ENCODE results near the gene ATXN7L1.
"Not testable (repeated sequence)": the region's sequence is repeated elsewhere in the genome, so short reads cannot be mapped to it uniquely, and the experiment has no call there.

The ATXN7L1 gene

DNA sequence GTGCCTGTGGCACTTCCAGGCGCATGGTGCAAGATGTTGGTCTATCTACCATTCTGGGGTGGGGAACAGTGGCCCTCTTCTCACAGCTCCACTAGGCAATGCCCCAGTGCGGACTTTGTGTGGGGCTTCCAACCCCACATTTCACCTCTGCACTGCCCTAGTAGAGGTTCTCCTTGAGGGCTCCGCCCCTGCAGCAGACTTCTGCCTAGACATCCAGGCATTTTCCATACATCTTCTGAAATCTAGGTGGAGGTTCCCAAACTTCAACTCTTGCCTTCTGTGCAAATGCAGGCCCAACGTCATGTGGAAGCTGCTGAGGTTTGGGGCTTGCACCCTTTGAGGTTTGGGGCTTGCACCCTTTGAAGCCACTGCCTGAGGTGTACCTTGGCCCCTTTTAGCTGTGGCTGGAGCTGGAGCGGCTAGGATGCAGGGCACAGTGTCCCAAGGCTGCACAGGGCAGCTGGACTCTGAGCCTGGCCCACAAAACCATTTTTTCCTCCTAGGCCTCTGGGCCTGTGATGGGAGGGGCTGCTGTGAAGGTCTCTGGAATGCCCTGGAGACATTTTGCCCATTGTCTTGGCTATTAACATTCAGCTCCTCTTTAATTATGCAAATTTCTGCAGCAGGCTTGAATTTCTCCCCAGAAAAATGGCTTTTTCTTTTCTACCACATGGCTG is 164.5 kb downstream of the ATXN7L1 start:
- H3K27ac ChIP-seq, result no peak overlapping the region
- POLR2A ChIA-PET (ENCODE audit: low non-redundant PET), result interaction anchor here (0.6 kb wide), 1 partner anchor 20 kb away, joined by 3 read pairs; no protein-coding TSS in a partner anchor
- CTCF ChIA-PET, result interaction anchor here (0.7 kb wide), 1 partner anchor 20 kb away, joined by 3 read pairs; no protein-coding TSS in a partner anchor
- no peak for DNase-seq (ENCODE audit: low spot score)
- no peak for TF ChIP-seq CTCF (conservative IDR thresholded peaks at IDR 0.05; ENCODE audit: low read depth)

- CTCF ChIA-PET; H3K27ac ChIP-seq; POLR2A ChIA-PET (ENCODE audit: low non-redundant PET); DNase-seq (ENCODE audit: low spot score): not testable (repeated sequence)
These were observed 165.7 kb downstream of the ATXN7L1 start for GRCh38 chr7:105710720-105711119.

DNA sequence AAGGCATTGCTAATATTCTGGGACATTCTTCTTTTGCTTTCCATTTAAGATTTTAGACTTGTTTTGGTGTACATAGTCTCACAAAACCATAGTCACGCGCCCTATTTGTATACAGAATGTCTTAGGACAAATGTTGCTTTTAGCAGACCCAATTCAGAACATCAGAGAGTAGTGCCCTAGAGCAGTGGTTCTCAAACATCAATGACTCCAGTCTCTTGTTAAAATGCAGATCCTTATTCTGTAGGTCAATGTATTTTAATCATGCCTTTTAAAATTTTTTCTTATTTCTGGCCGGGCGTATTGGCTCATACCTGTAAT is 167.7 kb downstream of the ATXN7L1 start:
- no peak for TF ChIP-seq CTCF (conservative IDR thresholded peaks at IDR 0.05; ENCODE audit: low read depth)
- ChIA-PET CTCF (no interaction called here), POLR2A (ENCODE audit: low non-redundant PET) (no interaction called here)
- no peak overlapping the region for H3K27ac ChIP-seq
- no peak for DNase-seq (ENCODE audit: low spot score)

GRCh38 chr7:105707967-105708762 is 168.2 kb downstream of the ATXN7L1 start:
- TF ChIP-seq CTCF (conservative IDR thresholded peaks at IDR 0.05; ENCODE audit: low read depth), result no peak
- CTCF ChIA-PET, result no interaction called here

DNA sequence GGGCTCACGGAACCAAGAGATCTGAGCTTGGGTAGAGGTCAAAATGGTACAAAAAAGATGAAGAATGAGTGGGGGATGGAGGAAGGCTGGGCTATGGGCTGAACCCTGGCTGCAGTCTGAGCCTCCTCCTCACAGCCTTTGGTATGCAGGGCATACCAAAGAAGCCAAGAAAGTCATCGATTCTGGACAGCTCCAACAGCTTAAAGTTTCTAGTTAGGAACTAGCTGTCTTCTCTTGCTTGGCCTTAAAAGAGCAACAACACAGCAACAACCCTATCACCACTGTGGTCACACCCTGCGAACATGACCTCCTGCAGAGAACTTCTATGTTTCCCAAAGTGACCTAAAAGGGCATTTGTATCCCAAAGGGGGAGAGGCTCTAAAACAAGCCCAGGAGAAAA is 169.0 kb downstream of the ATXN7L1 start:
- ChIA-PET CTCF (no interaction called here), POLR2A (ENCODE audit: low non-redundant PET) (no interaction called here)
- TF ChIP-seq CTCF (conservative IDR thresholded peaks at IDR 0.05; ENCODE audit: low read depth), result no peak

More at GRCh38 chr7:105707967-105708762, 168.2 kb downstream of the ATXN7L1 start:
- H3K27ac ChIP-seq, result no peak overlapping the region
- DNase-seq (ENCODE audit: low spot score), result no peak
- POLR2A ChIA-PET (ENCODE audit: low non-redundant PET), result no interaction called here

DNA sequence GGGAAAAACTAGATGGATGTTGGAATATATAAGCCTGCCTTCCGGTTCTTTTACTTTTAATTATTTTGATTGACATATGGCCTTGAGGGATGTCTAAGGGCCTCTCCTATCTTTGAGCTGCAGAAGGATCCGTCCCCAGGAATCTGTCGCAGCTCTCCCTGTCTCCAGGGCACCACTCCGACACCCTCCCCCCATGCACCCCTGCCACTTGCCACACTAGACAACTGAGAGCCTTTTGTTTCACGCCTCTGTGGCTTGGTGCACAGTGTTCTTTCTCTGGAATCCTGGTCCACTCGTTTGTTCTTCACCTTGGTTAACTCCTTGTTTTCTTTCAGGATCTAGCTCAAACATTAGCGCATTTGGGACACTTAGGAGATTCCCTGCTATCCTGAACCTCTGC is 171.0 kb downstream of the ATXN7L1 start:
- POLR2A ChIA-PET (ENCODE audit: low non-redundant PET), result no interaction called here
- TF ChIP-seq CTCF (conservative IDR thresholded peaks at IDR 0.05; ENCODE audit: low read depth), result no peak
- DNase-seq (ENCODE audit: low spot score), result no peak
- CTCF ChIA-PET, result no interaction called here
- H3K27ac ChIP-seq, result no peak overlapping the region

More for the DNA sequence above, 169.0 kb downstream of the ATXN7L1 start:
- no peak overlapping the region for H3K27ac ChIP-seq
- no peak for DNase-seq (ENCODE audit: low spot score)

Measured in RWPE1 (cell line).